DND-41 (cell line): Measurements from ENCODE around the gene LRRC37A3.
"Not testable (repeated sequence)": the region's sequence is repeated elsewhere in the genome, so short reads cannot be mapped to it uniquely, and the experiment has no call there.

Experiments
- CTCF ChIP-seq: IDR thresholded peaks from 2 replicates; pipeline ENCODE4 v1.5.1; 2012; ENCODE audit warnings: borderline replicate concordance, low read length, moderate library complexity, mild to moderate bottlenecking; ENCODE audit not compliant: poor library complexity, severe bottlenecking; ENCODE audit errors: extremely low read depth
- EZH2 ChIP-seq: IDR thresholded peaks from 3 replicates; pipeline ENCODE4 v1.6.1; 2012; ENCODE audit warnings: borderline replicate concordance, low read depth, mild to moderate bottlenecking, moderate library complexity, low read length, inconsistent platforms; ENCODE audit not compliant: severe bottlenecking

- TF ChIP-seq CTCF: peak; percentile 62
- not testable (repeated sequence) for TF ChIP-seq EZH2
Observed at GRCh38 chr17:64927444-64927843, 8.2 kb upstream of the LRRC37A3 start.
